HepG2 (cell line): ENCODE data around the gene ARPC5. TPM values are rescaled to one million over a fixed set of nuclear protein-coding genes. Genes with fewer than 3 reads are reported as not detected.

Experiments used
- ATAC-seq: fragments of 200-7000 bp; cut with Tn5 transposase; 3 replicates; pipeline ENCODE4 v1.9.1; 2020; ENCODE audit warnings: mild to moderate bottlenecking, moderate library complexity
- BruUV-seq: library from RNA; stranded (reverse); fragments of 400-500 nt; replicated peaks from 2 replicates; lab custom pipeline; 2021; lab: Mats Ljungman, UMichigan
- CTCF ChIA-PET: fragments of 300-600 bp; formaldehyde crosslinking; extraction: SDS; loops from one replicate; lab custom pipeline; 2021; ENCODE audit warnings: low total read pairs, inconsistent platforms, low intra/inter-chr PET ratio; lab: Yijun Ruan, JAX
- POLR2A ChIA-PET: fragments of 350-600 bp; sonication (Branson Sonifier 250); formaldehyde crosslinking; loops from one replicate; lab custom pipeline; 2020; ENCODE audit warnings: antibody characterized with exemption, inconsistent platforms; lab: Yijun Ruan, JAX
- DNase-seq: peaks from one replicate; pipeline ENCODE4 v3.0.0-alpha.2; 2015; ENCODE audit warnings: low spot score
- FAIRE-seq: peaks from 3 replicates; lab custom pipeline; 2011; peaks lifted over from hg19 to GRCh38; lab: Jason Lieb, UNC
- H2AFZ ChIP-seq: one replicate; pipeline ENCODE4 v1.6.1; 2011; ENCODE audit warnings: low read length, inconsistent platforms
- H3K27ac ChIP-seq: fragments of 300-600 bp; 3 replicates; pipeline ENCODE4 v1.8.0; 2011; ENCODE audit warnings: mixed run types, mild to moderate bottlenecking, mixed read lengths, low read length, inconsistent platforms; ENCODE audit not compliant: insufficient read depth; ENCODE audit errors: extremely low read length
- H3K27me3 ChIP-seq, 2 experiments: fragments of 200-600 bp in 1 of 2; 2 replicates in 1 of 2; 3 replicates in 1 of 2; pipeline versions ENCODE4 v1.6.0 to v1.8.0; 2011; ENCODE audit warnings: low read length in 2 of 2, mild to moderate bottlenecking in 2 of 2, moderate library complexity in 2 of 2, inconsistent platforms in 1 of 2; ENCODE audit not compliant: insufficient read depth in 2 of 2, control insufficient read depth in 1 of 2
- H3K36me3 ChIP-seq, 2 experiments: fragments of 200-600 bp in 1 of 2; replicated peaks in 1 of 2; 2 replicates in 1 of 2; 3 replicates in 1 of 2; pipeline versions ENCODE4 v1.5.1 to v1.8.0; 2011; ENCODE audit warnings: low read length in 2 of 2, inconsistent platforms in 1 of 2; ENCODE audit not compliant: insufficient read depth in 2 of 2, control insufficient read depth in 1 of 2
- H3K4me1 ChIP-seq: 2 replicates; pipeline ENCODE4 v1.5.1; 2012; ENCODE audit warnings: low read length, inconsistent platforms; ENCODE audit not compliant: insufficient read depth
- H3K4me2 ChIP-seq: 2 replicates; pipeline ENCODE4 v1.6.0; 2011; ENCODE audit warnings: low read depth, low read length, inconsistent platforms
- H3K4me3 ChIP-seq, 3 experiments: fragments of 200-600 bp in 1 of 3; sonication (generic), shearing (Covaris generic) in 1 of 3; replicated peaks in 1 of 3; 2 replicates each; pipeline ENCODE4 v1.5.1; 2011 to 2016; ENCODE audit warnings: low read length in 3 of 3, inconsistent platforms in 2 of 3, low read depth in 2 of 3, mild to moderate bottlenecking in 2 of 3, control low read depth in 1 of 3, mixed read lengths in 1 of 3; ENCODE audit not compliant: insufficient read depth in 1 of 3
- H3K79me2 ChIP-seq: one replicate; pipeline ENCODE4 v1.6.1; 2011; ENCODE audit warnings: low read length, inconsistent platforms; ENCODE audit not compliant: insufficient read depth
- H3K9ac ChIP-seq: 2 replicates; pipeline ENCODE4 v1.6.0; 2011; ENCODE audit warnings: mild to moderate bottlenecking, low read depth, low read length, inconsistent platforms; ENCODE audit not compliant: insufficient read depth
- H3K9me3 ChIP-seq: 2 replicates; pipeline ENCODE4 v1.5.1; 2012; ENCODE audit warnings: mild to moderate bottlenecking, low read length
- H4K20me1 ChIP-seq: 2 replicates; pipeline ENCODE4 v1.6.0; 2011; ENCODE audit warnings: inconsistent platforms, mild to moderate bottlenecking, low read length, moderate library complexity; ENCODE audit not compliant: insufficient read depth
- CREM ChIP-seq, 2 experiments: sonication (generic) in 1 of 2; formaldehyde crosslinking in 1 of 2; IDR thresholded peaks; 2 replicates each; pipeline versions ENCODE4 v1.4.0 to v1.6.1; 2016 to 2020; ENCODE audit warnings: antibody characterized with exemption in 1 of 2, mild to moderate bottlenecking in 1 of 2, missing genetic modification reagents in 1 of 2
- EP300 ChIP-seq, 3 experiments: sonication (generic) in 1 of 3; formaldehyde crosslinking in 1 of 3; IDR thresholded peaks; 2 replicates each; pipeline versions ENCODE4 v1.5.1 to v1.6.1; 2011 to 2020; ENCODE audit warnings: low read depth in 2 of 3, low read length in 2 of 3, borderline replicate concordance in 1 of 3, improper control_type of control experiment in 1 of 3, mild to moderate bottlenecking in 1 of 3, missing genetic modification reagents in 1 of 3, moderate library complexity in 1 of 3
- FOXP4 ChIP-seq: sonication (generic); formaldehyde crosslinking; IDR thresholded peaks from 2 replicates; pipeline ENCODE4 v1.4.0; 2020; ENCODE audit warnings: missing genetic modification reagents
- HMG20A ChIP-seq: IDR thresholded peaks from 2 replicates; pipeline ENCODE4 v1.6.1; 2016; ENCODE audit warnings: borderline replicate concordance
- HNF4A ChIP-seq: sonication (generic); formaldehyde crosslinking; IDR thresholded peaks from 2 replicates; pipeline ENCODE4 v1.4.0; 2020; ENCODE audit warnings: missing genetic modification reagents
- ISL2 ChIP-seq: sonication (generic); formaldehyde crosslinking; IDR thresholded peaks from 2 replicates; pipeline ENCODE4 v1.5.0; 2020; ENCODE audit warnings: missing genetic modification reagents
- MATR3 ChIP-seq: sonication (generic); formaldehyde crosslinking; IDR thresholded peaks from 2 replicates; pipeline ENCODE4 v1.4.0; 2020; ENCODE audit warnings: missing genetic modification reagents
- NFIC ChIP-seq: IDR thresholded peaks from 2 replicates; pipeline ENCODE4 v1.6.1; 2012; ENCODE audit warnings: mild to moderate bottlenecking, low read length, inconsistent platforms
- PAXIP1 ChIP-seq: sonication (generic); formaldehyde crosslinking; conservative IDR thresholded peaks from 2 replicates; pipeline ENCODE4 v1.4.0; 2020; ENCODE audit warnings: mild to moderate bottlenecking, missing genetic modification reagents, moderate library complexity
- PHF21A ChIP-seq: sonication (generic); formaldehyde crosslinking; IDR thresholded peaks from 2 replicates; pipeline ENCODE4 v1.5.0; 2020; ENCODE audit warnings: mild to moderate bottlenecking, missing genetic modification reagents
- REST ChIP-seq, 2 experiments: IDR thresholded peaks; 2 replicates each; pipeline ENCODE4 v1.6.1; 2011 to 2012; ENCODE audit warnings: low read length in 2 of 2, borderline replicate concordance in 1 of 2, low read depth in 1 of 2, mild to moderate bottlenecking in 1 of 2, moderate library complexity in 1 of 2
- SOX6 ChIP-seq, 2 experiments: fragments of 450-650 bp in 1 of 2; sonication (generic) in 1 of 2; formaldehyde crosslinking in 1 of 2; IDR thresholded peaks; 2 replicates each; pipeline versions ENCODE4 v1.4.0 to v1.6.1; 2017 to 2020; ENCODE audit warnings: antibody characterized with exemption in 1 of 2, mild to moderate bottlenecking in 1 of 2, missing genetic modification reagents in 1 of 2
- TCF7 ChIP-seq: sonication (generic); IDR thresholded peaks from 2 replicates; pipeline ENCODE4 v1.6.1; 2016; ENCODE audit warnings: antibody characterized with exemption, low read depth
- ZMYM4 ChIP-seq: sonication (generic); formaldehyde crosslinking; IDR thresholded peaks from 2 replicates; pipeline ENCODE4 v1.8.1; 2023; ENCODE audit warnings: mild to moderate bottlenecking, missing genetic modification reagents
- WGBS: methylation state at CpG from one replicate; pipeline ENCODE4 v1.1.6; 2017; ENCODE audit warnings: low lambda C conversion rate; 5-methylcytosine and 5-hydroxymethylcytosine counted together
- in situ Hi-C: cut with HindIII; loops from 2 replicates; pipeline ENCODE4 v1.10.0; 2017; ENCODE audit warnings: low pct_unique_long_range_greater_than_20kb; ENCODE audit not compliant: extremely low pct_ligation_motif_present
- intact Hi-C: fragments of 100-400 bp; cut with micrococcal nuclease; formaldehyde crosslinking; loops from one replicate; pipeline ENCODE4 v1.10.0; 2022; ENCODE audit not compliant: unreplicated experiment
- polyA plus RNA-seq, 8 experiments: library from polyadenylated mRNA; depleted of rRNA in 3 of 8; stranded (reverse) in 7 of 8; unstranded in 1 of 8; fragments of >200 nt; fragmentation: Illumina TruSeq in 4 of 8; extraction: Trizol in 4 of 8; gene quantifications; 2 replicates each; pipeline versions ENCODE4 v1.2.1 to v1.2.3, GENCODE V29; 2011 to 2016; ENCODE audit warnings: low read depth in 4 of 8, missing spikeins in 1 of 8, mixed read lengths in 1 of 8; ENCODE audit not compliant: insufficient read depth in 1 of 8
- total RNA-seq, 5 experiments: library from RNA; depleted of rRNA; stranded (reverse); fragments of >200 nt; fragmentation: Illumina TruSeq; extraction: Trizol; gene quantifications; 2 replicates each; pipeline ENCODE4 v1.2.3, GENCODE V29; 2016; ENCODE audit warnings: low read depth in 1 of 5

ARPC5 gene
- total and polyA plus RNA-seq, 2 of the 13 experiments (the other 11 are each of a cell fraction or from before 2014, with no cell fraction given), result 48.4 to 106 TPM

- Histone ChIP-seq H3K4me3 (peak overlapping the region in 2 of 3 experiments; percentile 30 to 31; a peak in 3 of 6 replicates), H2AFZ (no peak overlapping the region), H4K20me1 (no peaks in the 10 kb centered on the region), H3K27me3 (no peaks in the 10 kb centered on the region), H3K36me3 (no peaks in the 10 kb centered on the region), H3K9ac (no peak overlapping the region), H3K9me3 (no peaks in the 10 kb centered on the region), H3K4me2 (peak overlapping the region; percentile 44), H3K79me2 (peaks cover 23% of the 10 kb centered on the region), H3K27ac (peak overlapping the region; percentile 22), H3K4me1 (peaks cover 52% of the 10 kb centered on the region)
- in situ Hi-C loops (loop anchor here (10.0 kb wide), 1 partner anchor 55 kb away; no protein-coding TSS in a partner anchor), intact Hi-C loops (no loop called here)
- ChIA-PET CTCF (no interaction called here), POLR2A (no interaction called here)
- 5% methylated on average over 1 of the region's 1 CpG for WGBS
- DNase-seq (peak; percentile 81), FAIRE-seq (no peak), ATAC-seq (no peak)
- BruUV-seq, result no TSS peak
- TF ChIP-seq ZMYM4 (CRISPR knock-in tag), result no peak
- peak; percentile 50 for TF ChIP-seq HNF4A
- TF ChIP-seq EP300 (IDR thresholded peaks at IDR 0.05; ENCODE audit: low read depth in 2 of 2, low read length in 2 of 2), result peak in 1 of 2 experiments; percentile 76; a peak in 1 of 4 replicates
- TF ChIP-seq EP300 (CRISPR knock-in tag; IDR thresholded peaks at IDR 0.05; ENCODE audit: borderline replicate concordance), result no peak
- peak; percentile 57; the same call in 1 of the 2 replicates for TF ChIP-seq HMG20A
- TF ChIP-seq MATR3 (CRISPR knock-in tag), result no peak
- TF ChIP-seq ISL2 (CRISPR knock-in tag), result peak; percentile 67
- no peak for TF ChIP-seq SOX6 (IDR thresholded peaks at IDR 0.05)
- peak; percentile 49; the same call in 1 of the 2 replicates for TF ChIP-seq SOX6 (CRISPR knock-in tag; IDR thresholded peaks at IDR 0.05)
- 0 out of 2 replicates have a peak, but pooled peaks have one; percentile 24 for TF ChIP-seq PAXIP1 (CRISPR knock-in tag)
- peak; percentile 59; the same call in 1 of the 2 replicates for TF ChIP-seq PHF21A (CRISPR knock-in tag)
- 0 out of 2 replicates have a peak, but pooled peaks have one; percentile 37 for TF ChIP-seq NFIC
- peak; percentile 47; the same call in 1 of the 2 replicates for TF ChIP-seq CREM (IDR thresholded peaks at IDR 0.05)
- no peak for TF ChIP-seq CREM (CRISPR knock-in tag; IDR thresholded peaks at IDR 0.05)
- TF ChIP-seq TCF7, result peak; percentile 51
- no peak for TF ChIP-seq REST (IDR thresholded peaks at IDR 0.05; ENCODE audit: borderline replicate concordance in 1 of 2, low read depth in 1 of 2, low read length in 2 of 2)
- 0 out of 2 replicates have a peak, but pooled peaks have one; percentile 21 for TF ChIP-seq FOXP4 (CRISPR knock-in tag)
Measured at GRCh38 chr1:183640193-183640592, 4.6 kb upstream of the ARPC5 start.
